DMS153 (cell line): ENCODE measurements around the gene FAM78A.
"Not testable (repeated sequence)": the region's sequence is repeated elsewhere in the genome, so short reads cannot be mapped to it uniquely, and the experiment has no call there.

Source experiments
- DNase-seq: peaks from one replicate; lab custom pipeline; 2025; lab: John Stamatoyannopoulos, UW

Gene FAM78A

DNA sequence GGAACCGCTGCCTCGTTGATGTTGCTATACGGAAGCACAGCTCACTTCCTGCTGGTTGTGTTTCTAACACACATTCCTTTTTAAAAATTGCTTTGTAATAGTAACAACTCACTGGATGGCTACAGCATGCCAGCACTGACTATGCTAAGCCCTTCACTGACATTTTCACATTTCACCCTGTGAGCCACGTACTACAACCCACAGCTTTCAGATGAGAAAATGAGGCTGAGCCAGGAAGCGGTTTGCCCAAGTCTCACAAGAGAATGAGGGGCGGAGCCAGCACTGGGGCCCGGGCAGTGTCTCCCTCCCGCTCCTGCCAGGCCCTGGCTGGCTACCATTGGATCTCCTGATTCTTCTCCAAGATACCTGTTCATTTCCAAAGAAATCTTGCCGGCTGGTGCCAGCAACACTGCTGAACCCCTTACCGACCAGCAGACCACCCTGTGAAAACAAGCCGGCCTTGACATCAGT lies 38.3 kb downstream of the FAM78A start:
- peak; percentile 33 for DNase-seq

DNA sequence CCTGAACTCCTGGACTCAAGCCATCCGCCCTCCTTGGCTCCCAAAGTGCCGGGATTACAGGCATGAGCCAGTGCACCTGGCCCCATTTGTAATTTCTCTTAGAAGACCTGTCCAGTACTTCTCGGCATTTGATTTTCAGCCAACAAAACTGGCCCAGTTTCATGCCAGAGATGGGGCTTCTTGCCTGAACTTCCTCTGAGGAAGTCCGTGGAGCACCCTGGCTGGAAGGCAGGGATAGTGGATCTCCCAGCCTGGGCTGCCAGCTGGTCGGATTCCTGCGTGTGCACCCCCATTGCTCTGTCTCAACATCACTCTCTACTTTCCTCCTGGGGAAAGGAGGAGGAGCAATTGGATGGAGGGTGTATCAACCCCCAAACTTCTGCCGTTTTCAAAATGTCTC lies 39.0 kb downstream of the FAM78A start:
- DNase-seq = no peak

DNA sequence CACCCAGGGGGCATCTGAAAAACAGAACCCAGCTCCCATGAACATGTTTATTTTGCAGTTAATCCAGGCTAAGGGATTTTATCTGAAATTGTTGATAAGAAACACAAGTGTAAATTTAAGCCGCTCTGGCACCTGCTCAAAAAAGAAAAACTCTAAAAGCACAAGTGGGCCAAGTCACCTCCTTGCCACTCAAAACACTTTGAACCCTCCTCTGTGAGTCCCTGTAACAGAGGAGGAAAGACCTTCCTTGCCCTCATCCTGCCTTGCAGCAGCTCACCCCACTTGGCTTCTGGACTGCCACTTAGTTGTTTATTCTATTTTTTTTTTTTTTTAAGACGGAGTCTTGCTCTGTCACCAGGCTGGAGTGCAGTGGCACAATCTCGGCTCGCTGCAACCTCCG lies 39.5 kb downstream of the FAM78A start:
- no peak for DNase-seq

DNA sequence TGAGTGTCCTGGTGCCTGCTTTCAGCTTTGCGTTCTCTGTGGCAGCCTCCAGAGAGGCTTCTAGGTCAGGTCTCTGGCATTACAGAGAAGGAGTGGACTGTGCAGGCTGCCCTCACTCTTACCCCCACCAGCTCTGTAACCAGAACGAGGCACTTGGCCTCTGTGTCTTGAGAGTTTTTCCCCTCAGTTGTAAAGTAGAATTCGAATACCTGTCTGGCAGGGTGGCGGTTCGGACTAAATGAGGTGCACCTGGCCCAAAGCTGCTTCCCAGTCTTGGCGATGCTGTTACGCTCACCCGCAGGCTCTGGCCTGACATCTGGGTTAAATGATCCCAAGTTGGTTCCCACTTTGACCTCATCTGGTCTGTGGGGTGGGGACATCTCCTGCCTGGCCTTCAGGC lies 40.1 kb downstream of the FAM78A start:
- no peak for DNase-seq

DNA sequence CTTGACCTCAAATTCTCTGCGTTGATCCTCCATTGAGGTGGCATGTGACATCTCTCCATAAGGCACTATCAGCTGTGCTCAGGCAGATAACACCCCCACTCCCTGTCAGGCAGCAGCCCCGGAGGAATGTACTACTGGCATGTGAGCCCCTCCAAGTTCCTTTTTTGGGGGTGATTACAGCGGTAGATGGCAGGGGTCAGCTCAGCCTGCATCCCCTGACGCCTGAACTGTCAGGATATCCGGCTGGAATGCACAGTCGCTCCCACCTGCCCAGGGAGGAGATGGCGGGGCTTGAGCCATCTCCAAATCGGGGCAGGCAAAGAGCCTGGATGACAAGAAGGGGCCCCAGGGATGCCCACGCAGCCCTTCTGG lies 40.8 kb downstream of the FAM78A start:
- no peak for DNase-seq

DNA sequence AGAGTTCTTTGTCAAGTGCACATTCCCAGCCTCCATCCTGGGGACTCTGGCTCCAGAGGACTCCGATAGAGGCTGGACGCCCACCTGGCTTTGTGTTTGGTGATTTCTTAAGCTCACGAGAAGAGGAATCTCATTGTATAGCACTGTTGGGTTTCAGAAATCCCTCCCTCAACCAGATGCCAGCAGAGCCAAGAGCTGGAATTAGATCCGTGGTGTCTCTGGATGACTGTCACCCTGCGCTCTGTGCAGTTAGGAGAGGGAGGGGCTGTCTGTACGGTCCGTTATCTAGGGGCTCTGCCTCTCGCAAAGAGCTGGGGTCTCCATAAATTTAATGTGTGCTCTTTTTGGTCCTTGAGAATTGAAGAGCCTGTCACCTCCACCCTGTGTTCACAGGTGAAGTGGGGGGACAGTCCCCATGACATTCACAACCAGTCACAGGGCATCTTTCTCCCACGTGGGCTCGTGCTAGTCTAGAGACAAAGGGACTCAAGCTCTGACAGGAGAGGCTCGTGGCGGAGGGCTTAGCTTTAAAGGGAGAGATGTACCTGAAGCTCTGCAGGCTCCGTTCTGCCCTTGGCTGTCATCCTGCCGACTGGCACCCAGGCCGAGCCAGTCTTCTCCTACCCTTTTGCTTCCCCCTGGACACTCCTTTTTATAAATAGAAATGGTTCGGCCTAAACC lies 41.4 kb downstream of the FAM78A start:
- no peak for DNase-seq

DNA sequence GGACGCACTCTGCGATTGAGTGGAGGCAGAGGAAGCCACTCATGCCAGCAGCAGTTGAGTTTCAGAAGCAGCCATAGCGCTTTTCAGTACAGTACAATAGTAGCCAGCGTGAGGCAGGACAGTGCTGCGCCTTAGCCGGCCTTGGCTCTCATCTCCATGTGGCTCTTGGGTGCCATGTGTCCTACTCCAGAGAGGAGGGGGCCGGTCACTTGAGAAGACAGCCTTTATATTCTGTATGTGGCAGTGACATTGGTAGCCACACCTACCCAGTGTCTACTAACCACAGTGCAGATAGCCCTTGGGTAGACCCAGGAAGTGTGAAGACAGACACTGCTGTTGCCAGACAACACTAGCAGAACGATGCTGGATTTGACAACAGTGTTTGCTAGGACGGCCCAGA lies 42.3 kb downstream of the FAM78A start:
- DNase-seq = no peak

DNA sequence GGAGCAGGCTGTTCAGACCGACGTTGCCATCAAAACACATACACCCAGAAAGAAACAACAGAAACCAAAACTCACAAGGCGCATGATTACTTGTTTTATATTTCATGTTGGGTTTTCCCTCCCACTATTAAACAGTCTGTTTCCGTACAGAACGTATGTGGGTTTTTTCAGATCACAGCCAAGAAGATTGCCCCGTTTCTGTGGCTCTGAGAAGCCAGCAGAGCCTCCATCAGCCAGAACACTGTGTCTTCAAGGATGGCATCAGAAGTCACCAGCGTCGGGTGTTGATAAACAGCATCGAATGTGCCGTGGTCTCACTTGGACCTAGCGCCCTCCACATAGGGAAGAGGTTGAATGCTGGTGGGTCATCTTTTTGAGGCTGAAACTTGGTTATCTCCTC lies 42.8 kb downstream of the FAM78A start:
- no peak for DNase-seq

DNA sequence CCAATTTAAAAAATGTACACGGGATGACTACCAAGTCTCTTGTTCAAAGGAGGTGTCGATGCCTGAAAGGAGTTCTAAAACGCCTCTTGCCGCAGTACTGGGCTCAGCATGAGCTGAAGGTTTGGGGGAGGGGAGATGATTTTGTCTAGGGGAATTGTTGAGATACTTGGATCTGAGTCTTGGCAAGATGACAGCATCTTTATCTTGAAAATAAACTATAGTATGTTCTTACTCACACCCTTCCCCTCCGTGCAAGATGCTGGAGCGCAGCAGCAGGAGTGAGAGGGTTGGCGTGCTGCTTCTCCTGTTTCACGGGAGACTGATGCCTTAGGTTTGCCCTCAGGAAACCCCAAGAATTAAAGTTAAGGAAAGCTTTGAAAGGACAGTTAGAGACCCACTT lies 47.3 kb downstream of the FAM78A start:
- no peak for DNase-seq

DNA sequence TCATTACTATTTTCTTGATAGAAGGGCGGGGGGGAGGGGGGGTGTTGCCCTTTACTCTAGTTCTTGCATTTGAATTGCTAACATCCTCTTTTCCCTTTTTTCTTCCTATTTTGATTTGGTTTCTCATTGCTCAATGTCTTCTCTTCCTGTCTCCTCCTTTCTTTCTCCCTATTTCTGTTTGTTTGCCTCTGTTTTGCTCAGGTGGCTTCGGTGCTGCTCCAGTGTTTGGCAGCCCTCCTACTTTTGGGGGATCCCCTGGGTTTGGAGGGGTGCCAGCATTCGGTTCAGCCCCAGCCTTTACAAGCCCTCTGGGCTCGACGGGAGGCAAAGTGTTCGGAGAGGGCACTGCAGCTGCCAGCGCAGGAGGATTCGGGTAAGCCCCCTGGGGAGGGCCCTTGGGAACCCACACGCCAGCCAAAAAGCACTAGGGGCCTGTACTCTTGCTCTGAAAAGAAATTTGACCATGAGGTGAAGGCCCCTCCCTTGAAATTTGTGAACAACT lies 48.3 kb downstream of the FAM78A start:
- DNase-seq = no peak

DNA sequence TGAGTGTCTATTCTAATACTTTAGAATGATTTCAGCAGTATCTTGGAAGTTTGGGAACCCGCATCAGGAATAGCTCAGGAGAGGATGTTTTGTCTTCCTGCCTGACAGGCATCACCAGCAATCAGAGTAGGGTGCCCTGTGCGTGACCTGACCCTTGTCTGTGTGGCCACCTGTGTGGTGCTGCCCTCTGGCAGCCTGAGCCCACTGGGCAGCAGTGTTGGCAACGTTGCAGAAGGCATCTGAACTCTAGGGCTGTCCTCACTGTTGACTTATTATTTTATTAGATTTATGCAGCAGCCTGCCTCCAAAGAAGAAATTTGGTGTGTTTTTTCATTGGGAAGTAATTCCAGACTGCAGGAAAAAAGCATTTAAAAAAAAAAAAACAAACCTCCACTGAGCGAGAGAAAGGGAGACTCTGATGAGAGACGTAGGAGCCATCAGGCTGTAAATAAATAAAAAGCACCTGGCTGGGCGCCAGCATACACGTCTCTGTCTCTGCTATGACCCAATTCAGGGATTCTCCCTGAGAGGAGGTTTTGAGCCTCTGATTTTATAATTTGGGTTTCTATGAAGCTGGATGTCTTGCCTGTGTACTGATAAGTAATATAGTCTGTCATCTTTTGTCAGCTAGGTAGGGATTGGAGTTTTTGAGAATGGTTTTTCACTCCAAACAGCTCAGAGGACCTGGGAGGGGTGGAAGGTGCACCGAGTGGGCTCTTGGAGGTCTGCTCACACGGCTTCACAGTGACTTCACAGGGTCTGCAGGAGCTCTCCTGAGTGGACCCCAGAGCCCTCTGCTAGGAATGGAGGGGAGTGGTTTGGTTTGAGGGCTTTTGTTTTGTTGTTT lies 49.0 kb downstream of the FAM78A start:
- DNase-seq = no peak

DNA sequence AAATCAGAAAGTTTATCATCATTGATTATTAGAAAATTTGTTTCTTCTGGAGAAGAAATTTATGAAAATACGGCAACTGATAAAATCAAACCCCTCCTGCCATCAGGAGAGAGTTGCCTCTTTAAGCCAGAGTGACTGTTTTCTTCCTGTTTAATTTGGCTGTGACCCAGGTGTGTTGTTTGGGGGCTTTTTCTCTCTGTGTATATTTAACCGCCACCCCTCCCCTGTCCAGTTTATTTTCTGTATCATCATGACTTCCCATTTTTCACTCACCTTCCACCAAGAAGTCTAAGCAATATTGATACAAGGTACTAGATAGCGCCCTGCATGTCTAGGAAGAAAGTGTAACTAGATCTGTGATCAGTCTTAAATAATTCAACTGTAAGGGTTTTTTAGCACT lies 50.1 kb downstream of the FAM78A start:
- no peak for DNase-seq

DNA sequence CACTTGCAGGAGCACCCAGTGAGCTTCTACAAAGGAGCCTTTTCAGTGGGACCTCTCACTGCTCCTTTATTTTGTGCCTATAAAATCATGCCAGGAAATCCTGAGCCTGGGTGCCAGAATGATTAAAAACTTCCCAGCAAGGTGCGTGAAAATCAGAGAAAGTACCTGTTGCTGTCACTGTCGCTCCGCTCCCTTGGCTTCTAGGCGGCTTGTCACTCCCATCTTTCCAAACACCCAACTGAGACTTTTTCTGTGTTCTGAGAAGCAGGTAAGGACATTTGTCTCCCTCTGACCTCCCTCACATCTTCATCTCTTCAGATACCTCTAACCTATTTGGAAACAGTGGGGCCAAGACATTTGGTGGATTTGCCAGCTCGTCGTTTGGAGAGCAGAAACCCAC lies 53.9 kb downstream of the FAM78A start:
- DNase-seq = no peak

DNA sequence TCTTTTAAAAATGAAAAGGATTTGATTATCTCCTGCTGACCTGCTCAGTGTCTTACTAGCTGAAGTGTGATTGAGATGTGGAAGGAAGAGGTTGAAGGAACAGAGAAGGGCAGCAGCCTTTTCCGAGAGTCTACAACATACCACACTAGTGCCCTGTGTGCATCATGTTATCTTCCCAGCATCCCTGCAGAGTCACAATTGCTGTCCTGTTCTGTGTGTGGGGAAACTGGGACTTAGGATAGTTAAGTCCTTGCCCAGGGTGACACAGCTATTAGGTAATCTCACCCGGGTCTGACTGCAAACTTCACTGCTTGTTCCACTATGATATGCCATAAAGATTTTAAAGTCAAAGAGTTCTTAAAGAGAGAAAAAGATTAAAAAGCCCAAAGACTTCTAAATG lies 55.8 kb downstream of the FAM78A start:
- DNase-seq = no peak

DNA sequence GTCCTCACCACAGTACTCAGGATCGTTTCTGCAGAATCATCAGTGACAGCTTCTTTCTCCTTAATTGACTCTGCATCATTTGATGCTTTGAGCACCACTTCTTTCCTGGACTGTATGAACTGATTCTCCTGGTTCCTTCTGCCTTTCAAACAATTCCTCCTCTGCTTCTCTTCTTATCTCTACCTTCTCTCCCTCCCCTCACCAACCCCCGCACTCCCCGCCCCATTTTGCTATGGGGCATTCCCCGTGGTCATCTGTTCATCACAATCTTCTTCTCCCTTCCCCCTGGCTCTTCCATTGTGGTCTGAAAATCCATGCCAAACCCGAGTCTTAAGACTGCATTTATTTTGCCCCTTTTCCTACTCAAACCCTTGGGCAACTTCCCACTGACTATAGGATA lies 57.9 kb downstream of the FAM78A start:
- DNase-seq = no peak

DNA sequence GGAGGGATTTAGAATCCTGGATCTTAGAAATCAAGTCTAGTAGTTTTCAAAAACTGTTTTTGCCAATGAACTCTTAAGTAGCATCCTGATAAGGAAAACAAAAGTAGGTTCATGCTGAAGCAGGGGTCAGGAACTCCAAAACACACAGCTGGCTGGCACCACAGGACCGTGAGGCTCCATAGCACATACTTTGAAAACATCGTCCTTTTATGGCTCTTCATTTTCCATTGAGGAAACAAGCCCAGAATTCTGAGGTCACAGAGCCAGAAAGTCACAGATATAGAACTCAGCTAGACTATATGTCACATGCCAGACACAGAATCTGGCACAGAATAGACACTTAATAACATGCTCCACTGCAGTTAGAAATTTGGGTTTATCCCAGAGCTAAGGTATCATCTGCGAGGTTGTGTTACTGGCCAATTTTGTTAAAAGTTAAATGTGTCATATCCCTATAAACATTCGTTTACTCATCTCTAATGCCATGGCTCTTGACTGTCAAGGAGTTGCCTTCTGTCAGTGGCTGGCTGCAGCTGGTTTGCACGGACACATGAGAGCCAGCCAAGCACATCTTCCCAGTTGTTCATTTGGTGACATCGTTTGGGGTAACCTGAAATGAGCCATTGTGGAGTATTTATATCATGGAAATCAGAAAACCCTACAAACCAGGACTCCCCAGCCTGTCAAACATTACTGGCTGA lies 58.8 kb downstream of the FAM78A start:
- no peak for DNase-seq

DNA sequence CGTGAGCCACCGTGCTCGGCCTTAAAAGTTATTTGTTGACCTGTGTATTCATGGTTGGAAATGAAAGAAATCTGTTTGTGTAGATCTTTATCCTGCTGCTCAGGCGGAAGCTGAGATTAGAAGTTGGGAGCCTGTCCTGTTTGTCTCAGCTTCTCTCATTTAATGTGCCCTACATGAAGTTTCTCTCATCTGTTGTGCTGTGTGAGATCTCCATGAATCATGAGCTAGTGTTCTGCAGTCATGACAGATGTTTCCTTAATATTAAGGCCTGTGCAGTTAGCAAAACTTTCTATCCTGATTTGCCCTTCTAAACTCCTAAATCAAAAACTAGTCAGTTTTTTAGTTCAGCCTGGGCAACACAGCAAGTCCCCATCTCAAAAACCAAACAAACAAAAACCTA lies 59.5 kb downstream of the FAM78A start:
- no peak for DNase-seq

DNA sequence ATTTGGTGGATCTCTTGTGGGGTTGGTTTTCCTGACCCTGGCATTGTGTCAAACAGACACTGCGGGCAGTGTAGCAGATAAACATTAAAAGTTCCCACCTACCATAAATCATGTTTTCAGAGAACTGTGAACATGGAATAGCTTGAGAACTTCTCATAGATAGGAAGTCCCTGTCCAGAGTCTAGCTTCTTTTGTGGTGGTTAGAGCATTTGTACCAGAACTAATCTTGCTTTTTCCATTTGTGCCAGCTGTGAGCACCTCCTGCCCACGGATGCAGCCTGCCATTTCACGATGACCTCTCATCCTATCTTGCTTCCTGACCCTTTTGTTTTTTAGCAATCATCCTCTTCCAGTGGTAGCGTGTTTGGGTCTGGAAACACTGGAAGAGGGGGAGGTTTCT lies 61.4 kb downstream of the FAM78A start:
- DNase-seq = no peak

DNA sequence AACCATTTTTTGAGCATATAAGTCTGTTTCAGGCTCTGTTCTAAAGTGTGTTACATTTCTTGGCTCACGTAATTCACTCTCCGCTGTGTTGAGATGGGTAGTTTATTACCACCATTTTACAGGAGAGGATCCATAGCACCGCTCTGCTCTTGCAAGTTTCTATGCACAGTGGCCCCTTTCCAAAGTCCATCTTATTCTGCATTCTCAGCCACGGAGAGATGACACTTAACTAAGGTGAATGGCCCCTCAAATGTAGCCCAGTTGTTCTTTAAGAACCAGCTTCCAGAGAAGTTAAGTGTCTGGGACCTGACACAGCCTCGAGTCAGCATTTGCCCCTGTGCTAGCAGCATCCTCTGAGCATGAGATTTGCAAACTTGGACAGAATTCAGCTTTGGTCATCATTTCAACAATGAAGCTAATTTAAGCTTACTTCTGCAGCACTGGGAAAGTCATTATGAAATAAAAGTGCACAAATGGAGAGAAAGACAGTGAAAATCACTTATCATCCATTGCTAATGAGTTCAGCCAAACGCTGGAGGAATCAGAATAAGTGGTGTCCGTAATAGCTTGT lies 61.9 kb downstream of the FAM78A start:
- DNase-seq = no peak

DNA sequence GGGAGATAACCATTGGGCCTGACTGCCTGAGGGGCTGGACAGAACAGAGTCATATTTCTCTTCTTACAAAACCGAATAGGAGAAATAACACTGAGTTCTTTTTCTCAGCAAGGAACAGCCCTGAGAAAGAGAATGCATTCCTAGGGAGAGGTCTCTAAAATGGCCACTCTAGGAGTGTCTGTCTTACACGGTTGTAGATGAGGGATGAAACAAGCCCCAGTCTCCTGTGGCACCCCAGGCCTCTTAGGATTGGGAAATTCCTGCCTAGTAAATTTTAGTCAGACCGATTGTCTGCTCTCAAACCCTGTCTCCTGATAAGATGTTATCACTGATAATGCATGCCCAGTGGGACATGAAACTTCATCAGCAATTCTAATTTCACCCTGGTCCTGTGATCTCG lies 64.4 kb downstream of the FAM78A start:
- not testable (repeated sequence) for DNase-seq
